Natural killer cell (primary cell): ENCODE results near the gene QSOX1. TPM values are rescaled to one million over a fixed set of nuclear protein-coding genes. Genes with fewer than 3 reads are reported as not detected.

Experiments
- ATAC-seq, 3 donors: fragments of 150-1000 bp in 2 of 3; fragments of 200-7000 bp in 1 of 3; cut with Tn5 transposase; 1 replicate in 1 of 3; 2 replicates in 2 of 3; pipeline ENCODE4 v1.10.0; 2021; ENCODE audit warnings: mild to moderate bottlenecking in 2 of 3, moderate library complexity in 2 of 3
- DNase-seq, 2 donors: peaks; one replicate each; pipeline versions ENCODE4 v3.0.0 to v3.0.0-alpha.2; 2013 to 2021; ENCODE audit warnings: mixed read lengths in 1 of 2
- H3K27ac ChIP-seq: one replicate; pipeline ENCODE4 v1.5.1; 2013; ENCODE audit warnings: mild to moderate bottlenecking, low read length
- H3K27me3 ChIP-seq: one replicate; pipeline ENCODE4 v1.6.1; 2013; ENCODE audit warnings: low read length; ENCODE audit not compliant: control insufficient read depth, insufficient read depth
- H3K36me3 ChIP-seq: one replicate; pipeline ENCODE4 v1.6.1; 2013; ENCODE audit warnings: low read length; ENCODE audit not compliant: control insufficient read depth, insufficient read depth
- H3K4me1 ChIP-seq: one replicate; pipeline ENCODE4 v1.6.1; 2013; ENCODE audit warnings: low read length; ENCODE audit not compliant: control insufficient read depth, insufficient read depth
- H3K4me3 ChIP-seq: one replicate; pipeline ENCODE4 v1.5.1; 2013; ENCODE audit warnings: low read length
- H3K9me3 ChIP-seq: one replicate; pipeline ENCODE4 v1.6.1; 2013; ENCODE audit warnings: low read length; ENCODE audit not compliant: control insufficient read depth, insufficient read depth
- H3K27ac Mint-ChIP-seq, 2 donors: one replicate each; pipeline ENCODE4 v1.8.0; 2022; ENCODE audit warnings: mild to moderate bottlenecking in 2 of 2, mixed read lengths in 2 of 2, moderate library complexity in 1 of 2
- H3K27me3 Mint-ChIP-seq, 2 donors: one replicate each; pipeline ENCODE4 v1.8.0; 2022; ENCODE audit warnings: low read depth in 2 of 2, mixed read lengths in 2 of 2
- H3K36me3 Mint-ChIP-seq: one replicate; pipeline ENCODE4 v1.8.0; 2022; ENCODE audit warnings: mixed read lengths
- H3K4me1 Mint-ChIP-seq, 2 donors: one replicate each; pipeline ENCODE4 v1.8.0; 2022; ENCODE audit warnings: mixed read lengths in 2 of 2
- H3K4me3 Mint-ChIP-seq: one replicate; pipeline ENCODE4 v1.8.0; 2022; ENCODE audit warnings: mild to moderate bottlenecking, moderate library complexity, mixed read lengths
- H3K9me3 Mint-ChIP-seq, 2 donors: one replicate each; pipeline ENCODE4 v1.8.0; 2022; ENCODE audit warnings: mixed read lengths in 2 of 2
- WGBS: methylation state at CpG from one replicate; pipeline ENCODE4 v1.1.7; 2013; ENCODE audit warnings: missing lambda C conversion rate; ENCODE audit not compliant: insufficient coverage; 5-methylcytosine and 5-hydroxymethylcytosine counted together
- intact Hi-C: fragments of 100-400 bp; cut with micrococcal nuclease; formaldehyde crosslinking; loops from one replicate; pipeline ENCODE4 v1.14.2; 2022
- total RNA-seq, 4 donors: library from RNA; stranded (reverse); fragments of 120-200 nt in 1 of 4; gene quantifications; one replicate each; pipeline versions ENCODE4 v1.2.3 to v1.2.4, GENCODE V29; 2013 to 2022
- TF ChIP-seq, protein P1 (sequence below): fragments of 200-600 bp; IDR thresholded peaks from one replicate; pipeline ENCODE4 v1.8.0; 2022; ENCODE audit warnings: antibody characterized with exemption

Gene QSOX1
- total RNA-seq, 3 donors from 2014 or later (not counting 1 experiment from before 2014, with no cell fraction given): 31.0 to 42.7 (median 38.2) TPM

DNA sequence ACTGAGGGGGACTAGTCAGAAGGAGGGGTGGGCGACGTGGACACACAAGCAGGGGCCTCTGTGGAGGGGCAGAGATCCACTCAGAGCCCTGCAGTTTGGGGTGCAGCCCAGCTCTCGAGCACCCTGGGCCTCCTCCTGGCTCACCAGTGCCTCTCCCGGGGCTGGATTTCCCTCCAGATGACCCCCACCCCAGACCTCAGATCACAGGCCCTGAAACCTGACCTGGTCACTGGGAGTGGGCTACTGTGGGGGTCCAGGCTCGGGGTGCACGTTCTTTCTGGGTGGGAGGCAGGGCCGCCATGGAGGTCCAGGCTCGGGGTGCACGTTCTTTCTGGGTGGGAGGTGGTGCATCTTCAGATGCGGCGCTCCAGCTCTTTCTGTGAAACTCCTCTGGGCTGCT lies 65.1 kb downstream of the QSOX1 start:
- TF ChIP-seq, protein P1, sequence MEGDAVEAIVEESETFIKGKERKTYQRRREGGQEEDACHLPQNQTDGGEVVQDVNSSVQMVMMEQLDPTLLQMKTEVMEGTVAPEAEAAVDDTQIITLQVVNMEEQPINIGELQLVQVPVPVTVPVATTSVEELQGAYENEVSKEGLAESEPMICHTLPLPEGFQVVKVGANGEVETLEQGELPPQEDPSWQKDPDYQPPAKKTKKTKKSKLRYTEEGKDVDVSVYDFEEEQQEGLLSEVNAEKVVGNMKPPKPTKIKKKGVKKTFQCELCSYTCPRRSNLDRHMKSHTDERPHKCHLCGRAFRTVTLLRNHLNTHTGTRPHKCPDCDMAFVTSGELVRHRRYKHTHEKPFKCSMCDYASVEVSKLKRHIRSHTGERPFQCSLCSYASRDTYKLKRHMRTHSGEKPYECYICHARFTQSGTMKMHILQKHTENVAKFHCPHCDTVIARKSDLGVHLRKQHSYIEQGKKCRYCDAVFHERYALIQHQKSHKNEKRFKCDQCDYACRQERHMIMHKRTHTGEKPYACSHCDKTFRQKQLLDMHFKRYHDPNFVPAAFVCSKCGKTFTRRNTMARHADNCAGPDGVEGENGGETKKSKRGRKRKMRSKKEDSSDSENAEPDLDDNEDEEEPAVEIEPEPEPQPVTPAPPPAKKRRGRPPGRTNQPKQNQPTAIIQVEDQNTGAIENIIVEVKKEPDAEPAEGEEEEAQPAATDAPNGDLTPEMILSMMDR: no peak

DNA sequence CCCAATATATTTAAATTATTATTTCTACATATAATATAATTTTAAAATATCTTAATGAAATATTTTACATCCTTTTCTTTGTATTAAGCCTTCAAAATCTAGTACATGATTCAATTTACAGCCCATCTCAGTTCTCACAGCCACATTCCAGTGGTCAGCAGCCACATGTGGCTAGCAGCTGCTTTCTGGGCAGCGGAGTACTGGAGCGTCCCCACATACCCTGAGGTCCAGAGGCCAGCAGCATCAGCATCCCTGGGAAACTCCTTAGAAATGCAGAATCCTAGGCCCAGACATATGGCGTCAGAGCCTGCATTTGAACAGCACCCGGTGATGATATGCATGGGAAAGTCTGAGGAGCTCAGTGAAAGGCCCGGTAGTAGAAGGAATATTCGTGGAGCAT lies 66.8 kb downstream of the QSOX1 start:
- H3K4me3 ChIP-seq: no peak overlapping the region

More for the DNA sequence above, 65.1 kb downstream of the QSOX1 start:
- Histone ChIP-seq H3K36me3 (no peaks in the 10 kb centered on the region), H3K27ac (no peak overlapping the region), H3K9me3 (no peaks in the 10 kb centered on the region), H3K4me3 (no peak overlapping the region), H3K4me1 (no peaks in the 10 kb centered on the region), H3K27me3 (peaks cover 5% of the 10 kb centered on the region)
- Mint-ChIP-seq H3K9me3 (no peaks in the 10 kb centered on the region), H3K4me3 (no peak overlapping the region), H3K27ac (no peak overlapping the region), H3K4me1 (no peaks in the 10 kb centered on the region), H3K36me3 (no peaks in the 10 kb centered on the region), H3K27me3 (peaks cover 23 to 33% of the 10 kb centered on the region in 2 donors)
- ATAC-seq (no peak), DNase-seq (no peak)
- intact Hi-C loops: no loop called here
- WGBS: 87% methylated on average over 11 of the region's 11 CpGs

DNA sequence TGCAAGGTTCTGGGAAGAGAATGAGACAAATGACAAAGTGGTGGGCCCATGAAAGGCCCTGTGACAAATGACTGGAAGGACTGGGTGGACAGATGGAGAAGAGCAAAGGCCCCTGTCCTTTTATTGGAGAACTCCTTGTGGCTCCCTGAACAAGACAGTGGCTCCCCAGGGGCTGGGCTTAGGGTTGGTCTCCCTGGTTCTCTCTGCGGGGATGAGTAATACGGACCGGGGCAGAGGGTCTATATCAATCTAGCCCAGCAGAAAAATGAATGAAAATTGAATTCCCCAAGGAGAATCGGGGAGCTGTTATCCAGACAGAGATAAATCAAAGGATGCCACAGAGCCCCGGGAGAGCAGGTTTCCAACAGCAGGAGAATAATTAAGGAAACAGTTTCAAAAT lies 70.2 kb downstream of the QSOX1 start:
- H3K36me3 ChIP-seq: no peaks in the 10 kb centered on the region
- intact Hi-C loops: no loop called here
- H3K4me3 ChIP-seq: no peak overlapping the region
- H3K9me3 ChIP-seq: no peaks in the 10 kb centered on the region
- WGBS: 74% methylated on average over 5 of the region's 5 CpGs
- H3K36me3 Mint-ChIP-seq: no peaks in the 10 kb centered on the region
- TF ChIP-seq, protein P1: no peak
- peaks cover 27% of the 10 kb centered on the region for H3K27me3 ChIP-seq
- no peak overlapping the region for H3K4me3 Mint-ChIP-seq
- DNase-seq: no peak
- no peaks in the 10 kb centered on the region for H3K9me3 Mint-ChIP-seq
- H3K27ac ChIP-seq: no peak overlapping the region
- peaks cover 49 to 67% of the 10 kb centered on the region in 2 donors for H3K27me3 Mint-ChIP-seq
- H3K4me1 Mint-ChIP-seq: peaks cover 0 to 12% of the 10 kb centered on the region in 2 donors
- H3K27ac Mint-ChIP-seq: no peak overlapping the region
- H3K4me1 ChIP-seq: peaks cover 7% of the 10 kb centered on the region
- no peak for ATAC-seq

More for the DNA sequence above, 66.8 kb downstream of the QSOX1 start:
- Histone ChIP-seq H3K4me1 (no peaks in the 10 kb centered on the region), H3K27me3 (peaks cover 11% of the 10 kb centered on the region), H3K9me3 (no peaks in the 10 kb centered on the region), H3K36me3 (no peaks in the 10 kb centered on the region), H3K27ac (no peak overlapping the region)
- 93% methylated on average over 6 of the region's 6 CpGs for WGBS
- no peaks in the 10 kb centered on the region for H3K4me1 Mint-ChIP-seq
- H3K9me3 Mint-ChIP-seq: no peaks in the 10 kb centered on the region
- peaks cover 31 to 44% of the 10 kb centered on the region in 2 donors for H3K27me3 Mint-ChIP-seq
- DNase-seq: no peak
- H3K36me3 Mint-ChIP-seq: no peaks in the 10 kb centered on the region
- no peak for ATAC-seq
- no peak overlapping the region for H3K4me3 Mint-ChIP-seq
- H3K27ac Mint-ChIP-seq: no peak overlapping the region
- TF ChIP-seq, protein P1: no peak
- intact Hi-C loops: no loop called here

DNA sequence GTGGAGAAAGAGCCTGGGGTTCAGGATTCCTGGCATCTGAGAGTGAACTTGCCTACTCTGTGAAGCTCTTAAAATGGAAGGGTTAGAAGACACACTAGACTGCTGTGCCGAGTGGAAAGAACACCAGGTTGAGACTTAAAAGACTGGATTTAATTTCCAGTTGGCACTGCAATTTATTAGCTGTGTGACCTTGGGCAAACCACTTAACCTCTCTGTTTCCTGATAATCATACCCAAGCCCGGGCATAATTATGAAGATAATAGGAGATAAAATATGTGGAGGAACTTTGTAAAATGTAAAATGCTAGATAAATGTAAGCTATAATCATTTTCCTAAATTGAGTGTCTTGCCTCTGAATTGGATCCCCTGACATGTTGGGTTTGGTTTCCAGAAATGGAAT lies 70.7 kb downstream of the QSOX1 start:
- Histone ChIP-seq H3K27ac (no peak overlapping the region), H3K4me3 (no peak overlapping the region), H3K27me3 (peaks cover 30% of the 10 kb centered on the region), H3K36me3 (no peaks in the 10 kb centered on the region), H3K4me1 (peaks cover 10% of the 10 kb centered on the region), H3K9me3 (no peaks in the 10 kb centered on the region)
- no peaks in the 10 kb centered on the region for H3K9me3 Mint-ChIP-seq
- ATAC-seq: no peak
- peaks cover 46 to 67% of the 10 kb centered on the region in 2 donors for H3K27me3 Mint-ChIP-seq
- TF ChIP-seq, protein P1: no peak
- no peak for DNase-seq
- H3K27ac Mint-ChIP-seq: no peak overlapping the region
- H3K36me3 Mint-ChIP-seq: no peaks in the 10 kb centered on the region
- peaks cover 0 to 12% of the 10 kb centered on the region in 2 donors for H3K4me1 Mint-ChIP-seq
- 84% methylated on average over 2 of the region's 2 CpGs for WGBS
- no peak overlapping the region for H3K4me3 Mint-ChIP-seq
- intact Hi-C loops: no loop called here
